ENCODE results near the gene ALMS1.

DNA sequence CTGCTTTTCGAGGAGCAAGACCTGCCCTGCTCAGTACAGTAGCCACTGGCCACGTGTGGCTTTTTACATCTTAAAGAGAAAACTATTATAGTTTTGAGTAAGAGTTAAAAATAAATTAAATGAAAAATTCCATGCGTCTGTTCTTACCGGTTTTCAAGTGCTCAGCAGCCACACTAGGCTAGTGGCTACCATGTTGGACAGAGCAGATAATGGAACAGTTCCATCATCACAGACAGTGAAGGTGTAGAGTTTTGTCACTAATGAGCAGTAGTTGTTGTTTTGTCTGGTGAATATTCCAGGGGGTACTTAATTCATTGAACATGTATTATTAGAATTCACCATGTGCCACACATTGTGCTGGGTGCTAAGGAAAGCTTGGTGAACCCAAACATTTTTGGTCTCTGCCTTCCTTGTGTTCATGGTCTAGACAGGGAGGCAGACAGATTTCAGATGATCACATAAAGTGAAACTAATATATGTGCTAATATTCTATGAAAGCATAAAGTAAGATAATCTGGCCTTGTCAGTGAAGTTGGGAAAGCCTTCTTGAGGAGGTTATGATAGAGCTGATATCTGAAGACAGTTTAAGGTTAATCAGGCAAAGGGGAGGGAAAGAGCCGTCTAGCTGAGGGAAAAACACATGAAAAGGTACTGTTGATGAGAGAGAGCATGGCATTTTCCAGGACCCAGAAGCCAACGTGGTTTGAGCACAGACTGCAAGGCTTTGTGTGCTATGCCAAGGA is 1.4 kb downstream of the ALMS1 start:
- TF ChIP-seq, protein P1, sequence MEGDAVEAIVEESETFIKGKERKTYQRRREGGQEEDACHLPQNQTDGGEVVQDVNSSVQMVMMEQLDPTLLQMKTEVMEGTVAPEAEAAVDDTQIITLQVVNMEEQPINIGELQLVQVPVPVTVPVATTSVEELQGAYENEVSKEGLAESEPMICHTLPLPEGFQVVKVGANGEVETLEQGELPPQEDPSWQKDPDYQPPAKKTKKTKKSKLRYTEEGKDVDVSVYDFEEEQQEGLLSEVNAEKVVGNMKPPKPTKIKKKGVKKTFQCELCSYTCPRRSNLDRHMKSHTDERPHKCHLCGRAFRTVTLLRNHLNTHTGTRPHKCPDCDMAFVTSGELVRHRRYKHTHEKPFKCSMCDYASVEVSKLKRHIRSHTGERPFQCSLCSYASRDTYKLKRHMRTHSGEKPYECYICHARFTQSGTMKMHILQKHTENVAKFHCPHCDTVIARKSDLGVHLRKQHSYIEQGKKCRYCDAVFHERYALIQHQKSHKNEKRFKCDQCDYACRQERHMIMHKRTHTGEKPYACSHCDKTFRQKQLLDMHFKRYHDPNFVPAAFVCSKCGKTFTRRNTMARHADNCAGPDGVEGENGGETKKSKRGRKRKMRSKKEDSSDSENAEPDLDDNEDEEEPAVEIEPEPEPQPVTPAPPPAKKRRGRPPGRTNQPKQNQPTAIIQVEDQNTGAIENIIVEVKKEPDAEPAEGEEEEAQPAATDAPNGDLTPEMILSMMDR (conservative IDR thresholded peaks at IDR 0.05), result no peak
- TF ChIP-seq ZFX (IDR thresholded peaks at IDR 0.05), result no peak
